ENCODE results near the gene DPH3.
A peak's percentile ranks its signal among the peaks of the same experiment; 100 is the strongest.

Gene DPH3

GRCh38 chr3:16243706-16244490 lies 20.8 kb downstream of the DPH3 start:
- no peaks in the 10 kb centered on the region for H3K27me3 Mint-ChIP-seq
- H3K36me3 Mint-ChIP-seq (ENCODE audit: low read depth), result no peaks in the 10 kb centered on the region
- no peak overlapping the region for H3K27ac Mint-ChIP-seq
- intact Hi-C loops (cut with micrococcal nuclease), result loop anchor here (2.0 kb wide), 1 partner anchor 65 kb away; no protein-coding TSS in a partner anchor
- no peak overlapping the region for H3K4me3 Mint-ChIP-seq
- peaks cover 16% of the 10 kb centered on the region for H3K4me1 Mint-ChIP-seq (ENCODE audit: low read depth)
- no peaks in the 10 kb centered on the region for H3K9me3 Mint-ChIP-seq

DNA sequence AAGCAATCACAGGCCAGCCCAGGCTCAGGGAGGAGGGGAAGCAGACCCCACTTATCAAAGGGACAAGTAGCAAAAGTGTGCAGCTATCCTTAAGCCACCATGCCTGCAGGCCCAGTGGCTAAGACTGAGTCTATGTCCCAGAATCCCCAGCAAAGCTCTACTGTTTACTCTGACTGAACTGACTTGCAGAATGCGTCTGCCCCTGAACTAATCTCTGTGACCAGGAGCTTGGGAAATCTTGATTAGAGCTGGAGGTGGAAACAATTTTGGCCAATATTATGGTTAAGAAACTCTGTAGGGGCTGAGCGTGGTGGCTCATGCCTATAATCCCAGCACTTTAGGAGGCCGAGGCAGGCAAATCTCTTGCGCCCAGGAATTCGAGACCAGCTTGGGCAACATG lies 22.6 kb downstream of the DPH3 start:
- no peaks in the 10 kb centered on the region for H3K27me3 Mint-ChIP-seq
- H3K27ac Mint-ChIP-seq, result no peak overlapping the region
- H3K4me1 Mint-ChIP-seq (ENCODE audit: low read depth), result peaks cover 17% of the 10 kb centered on the region
- H3K4me3 Mint-ChIP-seq, result no peak overlapping the region
- intact Hi-C loops (cut with micrococcal nuclease), result no loop called here
- no peaks in the 10 kb centered on the region for H3K9me3 Mint-ChIP-seq
- H3K36me3 Mint-ChIP-seq (ENCODE audit: low read depth), result no peaks in the 10 kb centered on the region

DNA sequence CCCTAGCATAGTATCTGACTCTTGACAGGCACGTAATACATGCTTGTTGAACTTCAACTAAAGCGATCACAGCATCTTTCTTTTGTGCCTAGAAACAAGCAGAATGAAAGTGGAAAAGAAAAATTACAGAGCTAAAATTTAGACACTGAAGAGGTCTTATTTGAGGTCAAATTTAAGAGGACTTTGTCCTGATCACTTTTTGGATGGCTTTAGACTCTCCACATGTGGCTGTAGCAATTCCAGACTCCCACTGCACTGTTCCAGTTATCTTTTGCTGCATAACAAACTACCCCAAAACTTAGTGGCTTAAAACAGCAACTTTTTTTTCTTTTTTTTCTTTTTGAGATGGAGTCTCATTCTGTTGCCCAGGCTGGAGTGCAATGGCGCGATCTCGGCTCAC lies 23.5 kb downstream of the DPH3 start:
- H3K27me3 Mint-ChIP-seq, result no peaks in the 10 kb centered on the region
- H3K4me1 Mint-ChIP-seq (ENCODE audit: low read depth), result peaks cover 17% of the 10 kb centered on the region
- peak overlapping the region; percentile 4 for H3K27ac Mint-ChIP-seq
- H3K36me3 Mint-ChIP-seq (ENCODE audit: low read depth), result no peaks in the 10 kb centered on the region
- no peaks in the 10 kb centered on the region for H3K9me3 Mint-ChIP-seq
- intact Hi-C loops (cut with micrococcal nuclease), result no loop called here
- no peak overlapping the region for H3K4me3 Mint-ChIP-seq

DNA sequence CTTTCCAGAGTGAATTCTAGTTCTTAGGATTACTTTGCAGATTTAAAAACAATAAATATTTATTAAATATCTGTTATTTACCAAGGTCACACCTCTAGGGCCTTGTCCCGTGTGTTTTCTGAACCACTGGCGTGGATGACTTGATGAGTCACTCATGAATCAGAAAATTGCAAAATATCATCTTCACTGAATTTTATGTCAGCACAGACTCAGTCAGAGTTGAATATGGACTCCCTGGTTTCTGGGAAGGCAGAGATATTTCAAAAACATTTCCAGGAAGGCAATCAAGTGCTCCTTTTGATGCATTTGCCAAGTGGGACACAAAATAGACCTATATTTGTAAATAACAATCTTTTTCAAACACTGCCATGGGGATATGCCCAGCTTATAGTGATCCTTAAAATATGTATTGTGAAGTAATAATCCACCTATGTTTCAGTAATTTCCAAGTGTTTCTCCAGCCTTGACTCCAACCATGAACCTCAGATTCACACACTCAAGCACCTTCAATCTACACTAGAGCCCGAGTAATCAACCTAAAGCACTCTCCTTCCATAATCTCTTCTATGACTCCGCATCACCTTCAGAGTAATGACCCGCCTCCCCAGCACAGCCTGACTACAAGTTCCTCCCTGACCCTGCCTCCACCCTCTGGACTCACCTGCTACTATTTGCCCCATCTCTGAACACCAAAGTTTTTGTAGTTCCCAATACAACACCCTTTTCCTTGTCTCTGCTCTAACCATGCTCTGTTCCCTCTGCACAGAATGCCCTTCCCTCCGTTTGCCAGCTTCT lies 24.3 kb downstream of the DPH3 start:
- Mint-ChIP-seq H3K27ac (peak overlapping the region; percentile 4), H3K4me1 (ENCODE audit: low read depth) (peaks cover 17% of the 10 kb centered on the region), H3K9me3 (no peaks in the 10 kb centered on the region), H3K27me3 (no peaks in the 10 kb centered on the region), H3K36me3 (ENCODE audit: low read depth) (no peaks in the 10 kb centered on the region), H3K4me3 (no peak overlapping the region)
- intact Hi-C loops (cut with micrococcal nuclease), result no loop called here

- H3K9me3 Mint-ChIP-seq, result no peaks in the 10 kb centered on the region
- H3K27ac Mint-ChIP-seq, result no peak overlapping the region
- peaks cover 17% of the 10 kb centered on the region for H3K4me1 Mint-ChIP-seq (ENCODE audit: low read depth)
- H3K4me3 Mint-ChIP-seq, result no peak overlapping the region
- no peaks in the 10 kb centered on the region for H3K36me3 Mint-ChIP-seq (ENCODE audit: low read depth)
- intact Hi-C loops (cut with micrococcal nuclease), result no loop called here
- H3K27me3 Mint-ChIP-seq, result no peaks in the 10 kb centered on the region
Measured at GRCh38 chr3:16239780-16240179, 25.0 kb downstream of the DPH3 start.

DNA sequence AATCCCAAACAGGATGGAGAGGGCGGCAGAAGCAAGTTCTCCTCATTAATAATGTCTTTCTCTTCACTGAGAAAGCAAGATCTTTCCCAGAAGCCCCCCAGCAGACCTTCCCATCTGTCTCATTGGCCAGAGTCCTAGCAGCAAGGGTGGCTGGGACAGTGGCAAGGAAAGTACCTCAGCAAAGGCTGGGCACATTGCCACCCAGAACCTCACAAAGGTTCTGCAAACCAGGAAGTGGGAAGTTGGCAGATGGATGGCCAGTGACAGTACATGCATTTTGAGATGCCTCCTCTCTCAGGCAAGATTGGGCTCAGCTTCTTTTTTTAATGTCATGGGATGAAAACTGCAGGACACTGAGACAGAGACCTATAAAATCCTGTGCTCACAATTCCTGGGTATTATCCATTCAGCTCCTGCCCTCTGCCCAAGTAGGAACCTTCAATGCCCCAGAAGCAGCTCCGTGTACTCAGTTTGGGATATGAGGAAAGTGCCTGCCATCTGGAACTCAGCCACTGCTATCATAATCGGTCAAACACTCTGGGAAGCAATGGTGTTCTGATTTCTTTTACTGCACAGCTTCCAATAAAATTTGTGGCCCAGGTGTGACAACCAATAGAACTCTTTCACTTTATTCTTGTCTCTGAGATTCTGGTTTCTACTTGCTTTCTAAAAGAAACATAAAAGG lies 25.5 kb downstream of the DPH3 start:
- H3K27ac Mint-ChIP-seq, result no peak overlapping the region

GRCh38 chr3:16236856-16237393 lies 27.8 kb downstream of the DPH3 start:
- Mint-ChIP-seq H3K27me3 (no peaks in the 10 kb centered on the region), H3K4me3 (no peak overlapping the region), H3K4me1 (ENCODE audit: low read depth) (peaks cover 24% of the 10 kb centered on the region), H3K9me3 (no peaks in the 10 kb centered on the region), H3K36me3 (ENCODE audit: low read depth) (no peaks in the 10 kb centered on the region), H3K27ac (no peak overlapping the region)
- intact Hi-C loops (cut with micrococcal nuclease), result no loop called here

More for the DNA sequence above, 25.5 kb downstream of the DPH3 start:
- Mint-ChIP-seq H3K27me3 (no peaks in the 10 kb centered on the region), H3K4me1 (ENCODE audit: low read depth) (peaks cover 17% of the 10 kb centered on the region), H3K36me3 (ENCODE audit: low read depth) (no peaks in the 10 kb centered on the region), H3K4me3 (no peak overlapping the region), H3K9me3 (no peaks in the 10 kb centered on the region)
- intact Hi-C loops (cut with micrococcal nuclease), result no loop called here

- intact Hi-C loops (cut with micrococcal nuclease), result no loop called here
- Mint-ChIP-seq H3K4me3 (no peak overlapping the region), H3K4me1 (ENCODE audit: low read depth) (peaks cover 24% of the 10 kb centered on the region), H3K9me3 (no peaks in the 10 kb centered on the region), H3K27ac (no peak overlapping the region), H3K36me3 (ENCODE audit: low read depth) (no peaks in the 10 kb centered on the region), H3K27me3 (no peaks in the 10 kb centered on the region)
Measured at GRCh38 chr3:16236030-16236639, 28.6 kb downstream of the DPH3 start.

- Mint-ChIP-seq H3K27me3 (no peaks in the 10 kb centered on the region), H3K27ac (no peak overlapping the region), H3K9me3 (no peaks in the 10 kb centered on the region), H3K4me3 (no peak overlapping the region), H3K4me1 (ENCODE audit: low read depth) (peaks cover 12% of the 10 kb centered on the region), H3K36me3 (ENCODE audit: low read depth) (no peaks in the 10 kb centered on the region)
- intact Hi-C loops (cut with micrococcal nuclease), result no loop called here
Measured at GRCh38 chr3:16234281-16234680, 30.5 kb downstream of the DPH3 start.

GRCh38 chr3:16233806-16234205 lies 30.9 kb downstream of the DPH3 start:
- Mint-ChIP-seq H3K4me3 (no peak overlapping the region), H3K36me3 (ENCODE audit: low read depth) (no peaks in the 10 kb centered on the region), H3K27me3 (no peaks in the 10 kb centered on the region), H3K27ac (no peak overlapping the region), H3K9me3 (no peaks in the 10 kb centered on the region), H3K4me1 (ENCODE audit: low read depth) (peaks cover 7% of the 10 kb centered on the region)
- intact Hi-C loops (cut with micrococcal nuclease), result no loop called here

DNA sequence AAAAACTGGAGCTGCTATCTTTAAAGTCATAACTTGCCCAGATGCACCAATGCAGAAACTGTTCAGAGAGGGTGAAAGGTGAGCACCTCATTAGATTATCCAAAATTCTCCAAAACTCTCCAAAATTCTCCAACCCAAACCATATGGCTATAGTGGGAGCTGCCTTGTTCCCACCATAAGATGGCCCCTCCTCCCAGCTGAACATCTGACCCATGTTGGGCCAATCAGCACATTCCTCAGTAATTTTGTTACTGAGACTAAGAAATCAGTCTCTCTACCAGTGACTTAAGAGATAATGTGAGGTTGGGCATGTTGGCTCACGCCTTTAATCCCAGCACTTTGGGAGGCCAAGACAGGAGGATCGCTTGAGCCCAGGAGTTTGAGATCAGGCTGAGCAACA lies 32.8 kb downstream of the DPH3 start:
- Mint-ChIP-seq H3K4me1 (ENCODE audit: low read depth) (peaks cover 6% of the 10 kb centered on the region), H3K36me3 (ENCODE audit: low read depth) (no peaks in the 10 kb centered on the region), H3K27ac (no peak overlapping the region), H3K9me3 (no peaks in the 10 kb centered on the region), H3K27me3 (no peaks in the 10 kb centered on the region), H3K4me3 (no peak overlapping the region)
- intact Hi-C loops (cut with micrococcal nuclease), result no loop called here

GRCh38 chr3:16229681-16230080 lies 35.1 kb downstream of the DPH3 start:
- Mint-ChIP-seq H3K4me3 (no peak overlapping the region), H3K27me3 (no peaks in the 10 kb centered on the region), H3K9me3 (peaks cover 9% of the 10 kb centered on the region), H3K27ac (no peak overlapping the region), H3K4me1 (ENCODE audit: low read depth) (peaks cover 12% of the 10 kb centered on the region), H3K36me3 (ENCODE audit: low read depth) (no peaks in the 10 kb centered on the region)
- intact Hi-C loops (cut with micrococcal nuclease), result no loop called here

- H3K27me3 Mint-ChIP-seq, result no peaks in the 10 kb centered on the region
- peaks cover 9% of the 10 kb centered on the region for H3K9me3 Mint-ChIP-seq
- no peaks in the 10 kb centered on the region for H3K36me3 Mint-ChIP-seq (ENCODE audit: low read depth)
- intact Hi-C loops (cut with micrococcal nuclease), result no loop called here
- no peak overlapping the region for H3K4me3 Mint-ChIP-seq
- peaks cover 6% of the 10 kb centered on the region for H3K4me1 Mint-ChIP-seq (ENCODE audit: low read depth)
- no peak overlapping the region for H3K27ac Mint-ChIP-seq
Measured at GRCh38 chr3:16227566-16227965, 37.2 kb downstream of the DPH3 start.
